SU-DHL-6 (cell line): Measurements from ENCODE around the gene TREML2.

Experiments
- H2AFZ ChIP-seq: fragments of 200-600 bp; sonication (generic); 2 replicates; pipeline ENCODE4 v1.6.1; 2014; ENCODE audit warnings: low read depth, mild to moderate bottlenecking, moderate library complexity, mixed read lengths, antibody characterized with exemption, low read length; ENCODE audit not compliant: severe bottlenecking
- H3F3A ChIP-seq: fragments of 200-600 bp; shearing (Covaris generic); 2 replicates; pipeline ENCODE4 v1.6.0; 2016; ENCODE audit warnings: antibody characterized with exemption, mild to moderate bottlenecking; ENCODE audit not compliant: insufficient read depth
- H3K27ac ChIP-seq: fragments of 200-600 bp; sonication (generic); 2 replicates; pipeline ENCODE4 v1.5.1; 2016; ENCODE audit warnings: low read depth, mild to moderate bottlenecking, low read length, moderate library complexity, mixed read lengths
- H3K27me3 ChIP-seq: fragments of 200-600 bp; sonication (generic), shearing (Covaris generic); 2 replicates; pipeline ENCODE4 v1.6.0; 2014; ENCODE audit warnings: mild to moderate bottlenecking, low read length
- H3K36me3 ChIP-seq: fragments of 200-600 bp; sonication (generic); 2 replicates; pipeline ENCODE4 v1.6.1; 2014; ENCODE audit warnings: mild to moderate bottlenecking, low read length, mixed read lengths
- H3K4me2 ChIP-seq: fragments of 300-600, 200-600 bp; shearing (Covaris generic), sonication (generic); 2 replicates; pipeline ENCODE4 v1.6.0; 2014; ENCODE audit warnings: low read length, low read depth, mild to moderate bottlenecking; ENCODE audit not compliant: poor library complexity, severe bottlenecking
- H3K4me3 ChIP-seq: fragments of 200-600 bp; sonication (generic); 2 replicates; pipeline ENCODE4 v1.5.1; 2014; ENCODE audit warnings: antibody characterized with exemption, low read length, mild to moderate bottlenecking, mixed read lengths; ENCODE audit not compliant: insufficient read depth, poor library complexity, severe bottlenecking
- H3K79me2 ChIP-seq: fragments of 200-600 bp; sonication (generic); 2 replicates; pipeline ENCODE4 v1.6.1; 2014; ENCODE audit warnings: mild to moderate bottlenecking, low read length, moderate library complexity; ENCODE audit not compliant: insufficient read depth
- H3K9ac ChIP-seq: fragments of 200-600 bp; sonication (generic); 2 replicates; pipeline ENCODE4 v1.7.0; 2014; ENCODE audit warnings: mild to moderate bottlenecking, low read length
- H3K9me2 ChIP-seq: fragments of 200-600 bp; sonication (generic); replicated peaks from 2 replicates; pipeline ENCODE4 v1.6.1; 2014; ENCODE audit warnings: low read length; ENCODE audit not compliant: insufficient read depth
- H3K9me3 ChIP-seq: fragments of 200-600 bp; sonication (generic); 2 replicates; pipeline ENCODE4 v1.6.1; 2014; ENCODE audit warnings: low read length, mixed read lengths; ENCODE audit not compliant: insufficient read depth
- H4K20me1 ChIP-seq: fragments of 200-600 bp; sonication (generic); 2 replicates; pipeline ENCODE4 v1.6.1; 2014; ENCODE audit warnings: low read depth, mild to moderate bottlenecking, antibody characterized with exemption, low read length, moderate library complexity, mixed read lengths
- EZH2phosphoT487 ChIP-seq: fragments of 200-600 bp; sonication (generic), shearing (Covaris generic); conservative IDR thresholded peaks from 2 replicates; pipeline ENCODE4 v1.6.1; 2018; ENCODE audit warnings: mild to moderate bottlenecking, antibody characterized with exemption, low read length, moderate library complexity, mixed read lengths
- TF ChIP-seq, protein P1 (sequence below): fragments of 200-600 bp; sonication (generic); IDR thresholded peaks from one replicate; pipeline ENCODE4 v1.5.1; 2017; ENCODE audit warnings: antibody characterized with exemption, mild to moderate bottlenecking, low read length, moderate library complexity; ENCODE audit not compliant: insufficient read depth, poor library complexity, severe bottlenecking

The TREML2 gene

GRCh38 chr6:41228096-41228495 lies 27.1 kb upstream of the TREML2 start, which contains the start of gene TREML4:
TREML4 (plus strand) TSS chr6:41228349; CDS start chr6:41228428, 79 bp downstream.
- H3K4me2 ChIP-seq = no peak within 1 kb of the TSS
- no peak within 1 kb of the TSS for H3K27ac ChIP-seq
- H3K9ac ChIP-seq = no peak within 1 kb of the TSS
- no peak within 1 kb of the TSS for H2AFZ ChIP-seq
- no peaks in the 10 kb centered on the region for H3K9me3 ChIP-seq
- H3K79me2 ChIP-seq = no peaks in the 10 kb centered on the region
- H3K36me3 ChIP-seq = no peaks in the 10 kb centered on the region
- H3K4me3 ChIP-seq = no peak within 1 kb of the TSS
- TF ChIP-seq, protein P1, sequence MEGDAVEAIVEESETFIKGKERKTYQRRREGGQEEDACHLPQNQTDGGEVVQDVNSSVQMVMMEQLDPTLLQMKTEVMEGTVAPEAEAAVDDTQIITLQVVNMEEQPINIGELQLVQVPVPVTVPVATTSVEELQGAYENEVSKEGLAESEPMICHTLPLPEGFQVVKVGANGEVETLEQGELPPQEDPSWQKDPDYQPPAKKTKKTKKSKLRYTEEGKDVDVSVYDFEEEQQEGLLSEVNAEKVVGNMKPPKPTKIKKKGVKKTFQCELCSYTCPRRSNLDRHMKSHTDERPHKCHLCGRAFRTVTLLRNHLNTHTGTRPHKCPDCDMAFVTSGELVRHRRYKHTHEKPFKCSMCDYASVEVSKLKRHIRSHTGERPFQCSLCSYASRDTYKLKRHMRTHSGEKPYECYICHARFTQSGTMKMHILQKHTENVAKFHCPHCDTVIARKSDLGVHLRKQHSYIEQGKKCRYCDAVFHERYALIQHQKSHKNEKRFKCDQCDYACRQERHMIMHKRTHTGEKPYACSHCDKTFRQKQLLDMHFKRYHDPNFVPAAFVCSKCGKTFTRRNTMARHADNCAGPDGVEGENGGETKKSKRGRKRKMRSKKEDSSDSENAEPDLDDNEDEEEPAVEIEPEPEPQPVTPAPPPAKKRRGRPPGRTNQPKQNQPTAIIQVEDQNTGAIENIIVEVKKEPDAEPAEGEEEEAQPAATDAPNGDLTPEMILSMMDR = no peak
- no peak for TF ChIP-seq EZH2phosphoT487
- no peaks in the 10 kb centered on the region for H3K9me2 ChIP-seq
- no peaks in the 10 kb centered on the region for H3K27me3 ChIP-seq
- H4K20me1 ChIP-seq = no peaks in the 10 kb centered on the region
- no peaks in the 10 kb centered on the region for H3F3A ChIP-seq

- Histone ChIP-seq H2AFZ (no peak overlapping the region), H3K4me2 (no peak overlapping the region), H3K9ac (no peak overlapping the region), H4K20me1 (no peaks in the 10 kb centered on the region), H3F3A (no peaks in the 10 kb centered on the region), H3K79me2 (no peaks in the 10 kb centered on the region), H3K9me3 (no peaks in the 10 kb centered on the region), H3K27me3 (no peaks in the 10 kb centered on the region), H3K4me3 (no peak overlapping the region), H3K9me2 (no peaks in the 10 kb centered on the region), H3K27ac (no peak overlapping the region), H3K36me3 (no peaks in the 10 kb centered on the region)
- no peak for TF ChIP-seq EZH2phosphoT487
- TF ChIP-seq, protein P1 = no peak
Observed at GRCh38 chr6:41226752-41227151, 25.8 kb upstream of the TREML2 start.

DNA sequence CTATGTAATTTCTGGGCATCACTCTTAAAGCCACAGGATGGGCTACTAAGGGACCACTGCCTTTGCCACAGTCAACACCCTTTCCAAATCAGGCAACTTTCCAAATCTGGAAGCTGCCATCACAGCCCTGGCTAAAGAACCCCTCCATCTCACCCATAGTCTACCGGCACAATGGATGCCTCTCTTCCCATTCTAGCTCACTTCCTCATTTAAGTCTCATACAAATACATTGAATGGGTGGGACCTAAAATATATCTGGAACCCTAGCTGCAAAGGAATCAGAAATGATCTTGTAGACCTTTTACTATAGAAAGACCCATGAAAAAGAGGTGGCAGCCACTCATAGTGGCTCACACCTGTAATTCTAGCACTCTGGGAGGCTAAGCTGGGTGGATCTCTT lies 23.9 kb upstream of the TREML2 start:
- no peaks in the 10 kb centered on the region for H3K9me2 ChIP-seq
- H3K27me3 ChIP-seq = no peaks in the 10 kb centered on the region
- no peak overlapping the region for H3K4me3 ChIP-seq
- no peaks in the 10 kb centered on the region for H3F3A ChIP-seq
- no peak for TF ChIP-seq EZH2phosphoT487
- TF ChIP-seq, protein P1 = no peak
- no peak overlapping the region for H3K4me2 ChIP-seq
- H3K9me3 ChIP-seq = peaks cover 9% of the 10 kb centered on the region
- no peak overlapping the region for H3K9ac ChIP-seq
- H3K79me2 ChIP-seq = no peaks in the 10 kb centered on the region
- H2AFZ ChIP-seq = no peak overlapping the region
- H3K36me3 ChIP-seq = no peaks in the 10 kb centered on the region
- no peaks in the 10 kb centered on the region for H4K20me1 ChIP-seq
- H3K27ac ChIP-seq = no peak overlapping the region

GRCh38 chr6:41222513-41222912 lies 21.6 kb upstream of the TREML2 start:
- no peaks in the 10 kb centered on the region for H3F3A ChIP-seq
- no peak overlapping the region for H2AFZ ChIP-seq
- H3K9ac ChIP-seq = no peak overlapping the region
- H3K27me3 ChIP-seq = no peaks in the 10 kb centered on the region
- no peaks in the 10 kb centered on the region for H3K79me2 ChIP-seq
- H3K36me3 ChIP-seq = 0 out of 2 replicates have a peak, but pooled peaks cover 5% of the 10 kb centered on the region
- H3K9me3 ChIP-seq = peaks cover 15% of the 10 kb centered on the region
- H4K20me1 ChIP-seq = no peaks in the 10 kb centered on the region
- no peaks in the 10 kb centered on the region for H3K9me2 ChIP-seq
- no peak overlapping the region for H3K27ac ChIP-seq
- no peak overlapping the region for H3K4me2 ChIP-seq
- no peak for TF ChIP-seq EZH2phosphoT487
- TF ChIP-seq, protein P1 = no peak
- no peak overlapping the region for H3K4me3 ChIP-seq
